ENCODE measurements around the gene ANKS1A. TPM values are rescaled to one million over a fixed set of nuclear protein-coding genes. Genes with fewer than 3 reads are reported as not detected.
"Not testable (repeated sequence)": the region's sequence is repeated elsewhere in the genome, so short reads cannot be mapped to it uniquely, and the experiment has no call there.

ANKS1A gene
- polyA plus RNA-seq, 2 of the 4 experiments (the other 2 are of a cell fraction), result 3.6 to 5.9 TPM

DNA sequence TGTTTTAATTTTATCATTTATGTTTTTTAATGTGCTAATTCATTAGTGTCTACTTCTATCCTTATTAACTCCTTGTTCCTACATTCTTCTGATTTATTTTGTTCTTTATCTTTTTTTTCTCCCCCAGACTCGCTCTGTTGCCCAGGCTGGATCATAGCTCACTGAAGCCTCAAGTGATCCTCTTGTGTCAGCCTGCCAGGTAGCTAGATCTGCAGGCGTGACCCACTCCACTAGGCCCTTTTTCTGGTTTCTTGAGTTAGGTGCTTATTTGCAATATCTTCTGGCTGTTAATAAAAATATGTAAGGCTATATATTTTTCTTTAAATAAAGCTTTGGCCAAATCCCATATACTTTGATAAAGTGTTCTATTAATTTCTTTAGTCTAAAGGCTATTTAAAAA, 4.1 kb upstream of the ANKS1A start:
- DNase-seq (ENCODE audit: low read depth in 1 of 2, low spot score in 1 of 2), result no peak
- no peak overlapping the region for H3K27ac ChIP-seq
- TF ChIP-seq, protein P1, sequence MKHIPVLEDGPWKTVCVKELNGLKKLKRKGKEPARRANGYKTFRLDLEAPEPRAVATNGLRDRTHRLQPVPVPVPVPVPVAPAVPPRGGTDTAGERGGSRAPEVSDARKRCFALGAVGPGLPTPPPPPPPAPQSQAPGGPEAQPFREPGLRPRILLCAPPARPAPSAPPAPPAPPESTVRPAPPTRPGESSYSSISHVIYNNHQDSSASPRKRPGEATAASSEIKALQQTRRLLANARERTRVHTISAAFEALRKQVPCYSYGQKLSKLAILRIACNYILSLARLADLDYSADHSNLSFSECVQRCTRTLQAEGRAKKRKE (CRISPR knock-in tag; IDR thresholded peaks at IDR 0.05; ENCODE audit: low read depth), result no peak
- TF ChIP-seq TFCP2L1 (CRISPR knock-in tag; IDR thresholded peaks at IDR 0.05), result no peak
- TF ChIP-seq, protein P2, sequence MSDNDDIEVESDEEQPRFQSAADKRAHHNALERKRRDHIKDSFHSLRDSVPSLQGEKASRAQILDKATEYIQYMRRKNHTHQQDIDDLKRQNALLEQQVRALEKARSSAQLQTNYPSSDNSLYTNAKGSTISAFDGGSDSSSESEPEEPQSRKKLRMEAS (IDR thresholded peaks at IDR 0.05), result no peak
- no peak for TF ChIP-seq ZNF302 (CRISPR knock-in tag; IDR thresholded peaks at IDR 0.05)
- no peak for TF ChIP-seq HEYL (CRISPR knock-in tag; IDR thresholded peaks at IDR 0.05)
- TF ChIP-seq HOXB5 (CRISPR knock-in tag; IDR thresholded peaks at IDR 0.05), result no peak
- TF ChIP-seq, protein P3, sequence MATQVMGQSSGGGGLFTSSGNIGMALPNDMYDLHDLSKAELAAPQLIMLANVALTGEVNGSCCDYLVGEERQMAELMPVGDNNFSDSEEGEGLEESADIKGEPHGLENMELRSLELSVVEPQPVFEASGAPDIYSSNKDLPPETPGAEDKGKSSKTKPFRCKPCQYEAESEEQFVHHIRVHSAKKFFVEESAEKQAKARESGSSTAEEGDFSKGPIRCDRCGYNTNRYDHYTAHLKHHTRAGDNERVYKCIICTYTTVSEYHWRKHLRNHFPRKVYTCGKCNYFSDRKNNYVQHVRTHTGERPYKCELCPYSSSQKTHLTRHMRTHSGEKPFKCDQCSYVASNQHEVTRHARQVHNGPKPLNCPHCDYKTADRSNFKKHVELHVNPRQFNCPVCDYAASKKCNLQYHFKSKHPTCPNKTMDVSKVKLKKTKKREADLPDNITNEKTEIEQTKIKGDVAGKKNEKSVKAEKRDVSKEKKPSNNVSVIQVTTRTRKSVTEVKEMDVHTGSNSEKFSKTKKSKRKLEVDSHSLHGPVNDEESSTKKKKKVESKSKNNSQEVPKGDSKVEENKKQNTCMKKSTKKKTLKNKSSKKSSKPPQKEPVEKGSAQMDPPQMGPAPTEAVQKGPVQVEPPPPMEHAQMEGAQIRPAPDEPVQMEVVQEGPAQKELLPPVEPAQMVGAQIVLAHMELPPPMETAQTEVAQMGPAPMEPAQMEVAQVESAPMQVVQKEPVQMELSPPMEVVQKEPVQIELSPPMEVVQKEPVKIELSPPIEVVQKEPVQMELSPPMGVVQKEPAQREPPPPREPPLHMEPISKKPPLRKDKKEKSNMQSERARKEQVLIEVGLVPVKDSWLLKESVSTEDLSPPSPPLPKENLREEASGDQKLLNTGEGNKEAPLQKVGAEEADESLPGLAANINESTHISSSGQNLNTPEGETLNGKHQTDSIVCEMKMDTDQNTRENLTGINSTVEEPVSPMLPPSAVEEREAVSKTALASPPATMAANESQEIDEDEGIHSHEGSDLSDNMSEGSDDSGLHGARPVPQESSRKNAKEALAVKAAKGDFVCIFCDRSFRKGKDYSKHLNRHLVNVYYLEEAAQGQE (IDR thresholded peaks at IDR 0.05), result no peak
- no peak for TF ChIP-seq RNF2 (IDR thresholded peaks at IDR 0.05; ENCODE audit: borderline replicate concordance, low read depth)
- TF ChIP-seq KDM1A (IDR thresholded peaks at IDR 0.05; ENCODE audit: low read depth), result no peak
- no peak for TF ChIP-seq JUN (IDR thresholded peaks at IDR 0.05)
- TF ChIP-seq ZFP36 (IDR thresholded peaks at IDR 0.05; ENCODE audit: borderline replicate concordance, partially characterized antibody), result no peak
- no peak for TF ChIP-seq NPAS2 (CRISPR knock-in tag; IDR thresholded peaks at IDR 0.05; ENCODE audit: borderline replicate concordance)
- ATAC-seq, result no peak
- no peak for FAIRE-seq
- H3K4me1 ChIP-seq, result peaks cover 10% of the 10 kb centered on the region; the same call in 1 of the 3 replicates
- CTCF ChIA-PET, result no interaction called here
- 92% methylated on average over 2 of the region's 2 CpGs for WGBS (ENCODE audit: missing lambda C conversion rate)
- no peaks in the 10 kb centered on the region for H3K9me3 ChIP-seq
- no peak overlapping the region for H3K4me2 ChIP-seq
- no peak overlapping the region for H3K4me3 ChIP-seq
- POLR2A ChIA-PET, result no interaction called here

DNA sequence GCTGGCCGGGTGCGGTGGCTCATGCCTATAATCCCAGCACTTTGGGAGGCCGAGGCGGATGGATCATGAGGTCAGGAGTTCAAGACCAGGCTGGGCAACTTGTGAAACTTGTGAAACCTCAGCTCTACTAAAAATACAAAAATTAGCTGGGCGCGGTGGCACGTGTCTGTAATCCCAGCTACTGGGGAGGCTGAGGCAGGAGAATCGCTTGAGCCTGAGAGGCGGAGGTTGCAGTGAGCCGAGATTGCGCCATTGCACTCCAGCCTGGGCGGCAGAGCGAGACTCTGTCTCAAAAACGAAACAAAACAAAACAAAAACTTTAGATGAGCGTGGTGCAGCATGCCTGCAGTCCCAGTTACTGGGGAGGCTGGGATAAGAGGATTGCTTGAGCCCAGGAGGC, 3.2 kb upstream of the ANKS1A start:
- DNase-seq (ENCODE audit: low read depth in 1 of 2, low spot score in 1 of 2); ATAC-seq; H3K9me3 ChIP-seq; FAIRE-seq; H3K4me3 ChIP-seq; POLR2A ChIA-PET; H3K27ac ChIP-seq: not testable (repeated sequence)
- H3K4me1 ChIP-seq, result peaks cover 16% of the 10 kb centered on the region; the same call in 1 of the 3 replicates
- WGBS (ENCODE audit: missing lambda C conversion rate), result 86% methylated on average over 15 of the region's 15 CpGs
- H3K4me2 ChIP-seq, result peak overlapping the region; percentile 78; the same call in 2 of the 3 replicates
- CTCF ChIA-PET, result interaction anchor here (0.5 to 0.9 kb wide), 3 partner anchors 18 to 1517 kb away, joined by 4 to 6 read pairs (median 5); no protein-coding TSS in a partner anchor

DNA sequence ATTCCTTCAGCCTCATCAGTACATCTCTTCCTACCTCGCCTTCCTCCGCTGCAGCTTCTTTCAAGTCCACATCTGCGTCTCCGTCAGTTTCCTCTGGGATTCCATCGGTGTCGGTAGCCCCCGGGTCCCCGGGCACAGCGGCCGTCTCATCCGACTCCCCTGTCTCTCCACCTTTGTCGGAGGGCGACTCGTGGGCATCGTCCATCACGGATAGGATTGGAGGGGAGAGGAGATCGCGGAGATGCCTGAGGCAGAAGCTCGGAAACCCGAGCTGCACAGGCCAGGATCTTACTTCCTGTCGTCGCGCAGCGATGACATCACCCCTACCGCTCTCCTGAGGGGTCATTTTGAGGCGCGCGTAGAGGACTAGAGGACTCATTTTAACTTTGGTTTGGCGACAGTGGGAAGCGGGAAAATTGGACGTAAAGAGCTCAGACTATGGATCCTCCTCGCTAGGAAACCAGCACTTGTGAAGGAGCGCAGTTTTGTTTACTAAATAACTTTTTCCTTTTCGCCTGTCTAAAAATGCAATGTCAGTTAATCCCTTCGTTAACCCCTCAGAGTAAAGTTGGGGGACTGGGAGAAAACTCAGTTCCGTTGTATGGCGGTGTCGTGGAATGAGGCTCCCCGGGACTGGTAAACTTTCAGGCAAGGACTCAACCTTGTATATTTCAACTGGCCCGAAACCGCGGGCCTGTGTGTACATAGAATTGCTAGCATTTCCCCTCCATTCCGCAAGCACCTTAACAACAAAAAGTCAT, 1.1 kb upstream of the ANKS1A start, which contains the start of gene TAF11:
TAF11 (minus strand) TSS at position 290 of the 761 bp plus-strand sequence; CDS start at position 205, 85 bp downstream.
- peak within 1 kb of the TSS; percentile 71 for H3K4me3 ChIP-seq
- DNase-seq (ENCODE audit: low read depth in 1 of 2, low spot score in 1 of 2) (peak; percentile 79 to 91), ATAC-seq (peak; percentile 89 to 94), FAIRE-seq (no peak)
- POLR2A ChIA-PET, result interaction anchor here (0.6 to 1.5 kb wide), 6 partner anchors 9 to 371 kb away, joined by 3 to 6 read pairs (median 4); partner anchors contain the start of genes BLTP3A, SNRPC and ZNF76
- peaks cover 16% of the 10 kb centered on the region; the same call in 1 of the 3 replicates for H3K4me1 ChIP-seq
- peak within 1 kb of the TSS; percentile 87 for H3K4me2 ChIP-seq
- CTCF ChIA-PET, result interaction anchor here (1.5 kb wide), 1 partner anchor 97 kb away, joined by 3 read pairs; the partner anchor contains the start of gene BLTP3A
- TF ChIP-seq FOSL2 (IDR thresholded peaks at IDR 0.05) (no peak), FOSL2 (CRISPR knock-in tag; IDR thresholded peaks at IDR 0.05) (peak; percentile 3; the same call in 1 of the 2 replicates), JUN (IDR thresholded peaks at IDR 0.05) (peak in 1 of 2 experiments; percentile 69; a peak in 2 of 5 replicates), NPAS2 (CRISPR knock-in tag; IDR thresholded peaks at IDR 0.05; ENCODE audit: borderline replicate concordance) (no peak), POLR2A (IDR thresholded peaks at IDR 0.05; ENCODE audit: low read length) (peak; percentile 84), PHF8 (IDR thresholded peaks at IDR 0.05; ENCODE audit: borderline replicate concordance, low read depth) (peak; percentile 65; the same call in 1 of the 2 replicates), MAFK (IDR thresholded peaks at IDR 0.05; ENCODE audit: partially characterized antibody) (peak; percentile 50), TFCP2L1 (CRISPR knock-in tag; IDR thresholded peaks at IDR 0.05) (no peak)
- TF ChIP-seq, protein P2 (IDR thresholded peaks at IDR 0.05), result peak; percentile 67
- no peaks in the 10 kb centered on the region for H3K9me3 ChIP-seq
- peak within 1 kb of the TSS; percentile 73 to 92 for H3K27ac ChIP-seq
- WGBS (ENCODE audit: missing lambda C conversion rate), result 2% methylated on average over 34 of the region's 43 CpGs

Data from A549 (cell line).